ENCODE data around the gene EPHA6.
"Not testable (repeated sequence)": the region's sequence is repeated elsewhere in the genome, so short reads cannot be mapped to it uniquely, and the experiment has no call there.

EPHA6 gene

GRCh38 chr3:97021778-97022177, 207.4 kb downstream of the EPHA6 start:
- no peak for DNase-seq (ENCODE audit: low read depth)
- TF ChIP-seq CTCF (conservative IDR thresholded peaks at IDR 0.05; ENCODE audit: low read length) = no peak
- H3K4me3 ChIP-seq (ENCODE audit: low read length) = no peak overlapping the region

GRCh38 chr3:97025612-97026011, 211.2 kb downstream of the EPHA6 start:
- DNase-seq (ENCODE audit: low read depth); H3K4me3 ChIP-seq (ENCODE audit: low read length): not testable (repeated sequence)

- DNase-seq (ENCODE audit: low read depth) = no peak
- no peak overlapping the region for H3K4me3 ChIP-seq (ENCODE audit: low read length)
- no peak for TF ChIP-seq CTCF (conservative IDR thresholded peaks at IDR 0.05; ENCODE audit: low read length)
These were observed 215.6 kb downstream of the EPHA6 start for GRCh38 chr3:97029972-97030371.

GRCh38 chr3:97037294-97037943, 223.0 kb downstream of the EPHA6 start:
- no peak for TF ChIP-seq CTCF (conservative IDR thresholded peaks at IDR 0.05; ENCODE audit: low read length)
- no peak for DNase-seq (ENCODE audit: low read depth)

GRCh38 chr3:97043411-97043810, 229.0 kb downstream of the EPHA6 start:
- H3K4me3 ChIP-seq (ENCODE audit: low read length) = no peak overlapping the region
- DNase-seq (ENCODE audit: low read depth) = no peak
- TF ChIP-seq CTCF (conservative IDR thresholded peaks at IDR 0.05; ENCODE audit: low read length) = no peak

More at GRCh38 chr3:97037294-97037943, 223.0 kb downstream of the EPHA6 start:
- H3K4me3 ChIP-seq (ENCODE audit: low read length) = no peak overlapping the region

- H3K4me3 ChIP-seq (ENCODE audit: low read length) = no peak overlapping the region
- no peak for TF ChIP-seq CTCF (conservative IDR thresholded peaks at IDR 0.05; ENCODE audit: low read length)
- DNase-seq (ENCODE audit: low read depth) = no peak
These were observed 243.0 kb downstream of the EPHA6 start for GRCh38 chr3:97057365-97057764.

- DNase-seq (ENCODE audit: low read depth) = no peak
- H3K4me3 ChIP-seq (ENCODE audit: low read length) = no peak overlapping the region
- no peak for TF ChIP-seq CTCF (conservative IDR thresholded peaks at IDR 0.05; ENCODE audit: low read length)
These were observed 244.8 kb downstream of the EPHA6 start for GRCh38 chr3:97059168-97059567.

GRCh38 chr3:97066531-97066930, 252.1 kb downstream of the EPHA6 start:
- no peak for DNase-seq (ENCODE audit: low read depth)
- H3K4me3 ChIP-seq (ENCODE audit: low read length) = no peak overlapping the region
- no peak for TF ChIP-seq CTCF (conservative IDR thresholded peaks at IDR 0.05; ENCODE audit: low read length)
